HCT116 (cell line): Measurements from ENCODE around the gene ADIRF. TPM values are rescaled to one million over a fixed set of nuclear protein-coding genes. Genes with fewer than 3 reads are reported as not detected.

Source experiments
- ATAC-seq: fragments of 200-7000 bp; cut with Tn5 transposase; 2 replicates; pipeline ENCODE4 v1.9.1; 2020; ENCODE audit warnings: mild to moderate bottlenecking, moderate library complexity
- BruUV-seq: library from RNA; stranded (reverse); fragments of 400-500 nt; replicated peaks from 2 replicates; lab custom pipeline; 2021; lab: Mats Ljungman, UMichigan
- CTCF ChIA-PET: fragments of 300-600 bp; sonication (Branson Sonifier 250); formaldehyde crosslinking; loops from one replicate; lab custom pipeline; 2021; ENCODE audit warnings: antibody characterized with exemption; lab: Charles Lee
- POLR2A ChIA-PET: fragments of 300-600, 350-600 bp; sonication (Branson Sonifier 250); formaldehyde crosslinking; loops from one replicate; lab custom pipeline; 2021; ENCODE audit warnings: antibody characterized with exemption; lab: Charles Lee
- RAD21 ChIA-PET, 2 experiments: fragments of 300-600 bp; sonication (Branson Sonifier 250); formaldehyde crosslinking; loops; one replicate each; lab custom pipeline; 2023; ENCODE audit warnings: low total read pairs in 2 of 2; ENCODE audit not compliant: uncharacterized antibody in 2 of 2, unreplicated experiment in 2 of 2, low non-redundant PET in 1 of 2; lab: Charles Lee
- DNase-seq: peaks from one replicate; pipeline ENCODE4 v3.0.0-alpha.2; 2010; ENCODE audit warnings: low read depth, low spot score
- H2AFZ ChIP-seq: fragments of 200-600 bp; shearing (Covaris generic), sonication (generic); 2 replicates; pipeline ENCODE4 v1.6.1; 2017; ENCODE audit warnings: low read depth, mixed run types, mixed read lengths, antibody characterized with exemption, low read length; ENCODE audit not compliant: poor library complexity, severe bottlenecking
- H3K27ac ChIP-seq: 2 replicates; pipeline ENCODE4 v1.5.1; 2012; ENCODE audit warnings: low read depth, low read length
- H3K27me3 ChIP-seq: fragments of 200-600 bp; sonication (generic); 2 replicates; pipeline ENCODE4 v1.6.1; 2016; ENCODE audit warnings: mixed run types, low read length, mixed read lengths; ENCODE audit not compliant: insufficient read depth
- H3K36me3 ChIP-seq, 2 experiments: fragments of 200-500 bp in 1 of 2; fragments of 200-600 bp in 1 of 2; sonication (Bioruptor generic) in 1 of 2; sonication (generic) in 1 of 2; 2 replicates each; pipeline versions ENCODE4 v1.5.1 to v1.6.1; 2014 to 2016; ENCODE audit warnings: low read length in 2 of 2, inconsistent platforms in 1 of 2, mixed read lengths in 1 of 2, mixed run types in 1 of 2; ENCODE audit not compliant: insufficient read depth in 2 of 2, control insufficient read depth in 1 of 2
- H3K4me1 ChIP-seq, 2 experiments: fragments of 200-600 bp in 1 of 2; sonication (generic) in 1 of 2; 2 replicates each; pipeline versions ENCODE4 v1.5.1 to v1.6.1; 2012 to 2017; ENCODE audit warnings: low read length in 2 of 2, inconsistent platforms in 1 of 2, mild to moderate bottlenecking in 1 of 2, mixed read lengths in 1 of 2, mixed run types in 1 of 2, moderate library complexity in 1 of 2; ENCODE audit not compliant: insufficient read depth in 2 of 2, control insufficient read depth in 1 of 2
- H3K4me2 ChIP-seq: fragments of 200-600 bp; sonication (generic); 2 replicates; pipeline ENCODE4 v1.6.1; 2017; ENCODE audit warnings: mixed run types, low read length, mixed read lengths
- H3K4me3 ChIP-seq, 2 experiments: fragments of 200-600 bp in 1 of 2; sonication (generic) in 1 of 2; replicated peaks in 1 of 2; 2 replicates each; pipeline ENCODE4 v1.5.1; 2011 to 2016; ENCODE audit warnings: low read length in 2 of 2, control low read depth in 1 of 2, low read depth in 1 of 2, mild to moderate bottlenecking in 1 of 2, mixed read lengths in 1 of 2, mixed run types in 1 of 2
- H3K79me2 ChIP-seq: fragments of 200-600 bp; sonication (generic); 2 replicates; pipeline ENCODE4 v1.6.1; 2017; ENCODE audit warnings: mild to moderate bottlenecking, mixed run types, low read length, moderate library complexity, mixed read lengths; ENCODE audit not compliant: insufficient read depth
- H3K9ac ChIP-seq: fragments of 200-600 bp; sonication (generic); 2 replicates; pipeline ENCODE4 v1.6.1; 2016; ENCODE audit warnings: low read length, mixed read lengths
- H3K9me2 ChIP-seq: fragments of 200-600 bp; sonication (generic), shearing (Covaris generic); 2 replicates; pipeline ENCODE4 v1.6.1; 2017; ENCODE audit warnings: mixed run types, mild to moderate bottlenecking, moderate library complexity; ENCODE audit not compliant: insufficient read depth
- H3K9me3 ChIP-seq, 2 experiments: fragments of 200-500 bp in 1 of 2; fragments of 200-600 bp in 1 of 2; sonication (Bioruptor generic) in 1 of 2; sonication (generic) in 1 of 2; 2 replicates each; pipeline ENCODE4 v1.6.1; 2014 to 2017; ENCODE audit warnings: low read length in 2 of 2, mixed read lengths in 2 of 2, inconsistent platforms in 1 of 2, low read depth in 1 of 2, mild to moderate bottlenecking in 1 of 2, mixed run types in 1 of 2, moderate library complexity in 1 of 2; ENCODE audit not compliant: control insufficient read depth in 1 of 2, insufficient read depth in 1 of 2
- H4K20me1 ChIP-seq: fragments of 200-600 bp; sonication (generic), shearing (Covaris generic); 2 replicates; pipeline ENCODE4 v1.6.1; 2017; ENCODE audit warnings: mixed run types, mild to moderate bottlenecking, moderate library complexity; ENCODE audit not compliant: insufficient read depth
- ATF3 ChIP-seq: IDR thresholded peaks from 2 replicates; pipeline ENCODE4 v1.6.1; 2012
- CEBPB ChIP-seq: IDR thresholded peaks from 2 replicates; pipeline ENCODE4 v1.6.1; 2012; ENCODE audit warnings: low read depth
- ELF1 ChIP-seq: IDR thresholded peaks from 2 replicates; pipeline ENCODE4 v1.6.1; 2012; ENCODE audit warnings: low read depth, borderline replicate concordance
- EZH2 ChIP-seq: fragments of 200-600 bp; sonication (generic); IDR thresholded peaks from 2 replicates; pipeline ENCODE4 v1.6.1; 2017; ENCODE audit warnings: antibody characterized with exemption, mixed run types
- JUND ChIP-seq: IDR thresholded peaks from 2 replicates; pipeline ENCODE4 v1.6.1; 2012
- MAX ChIP-seq: IDR thresholded peaks from 2 replicates; pipeline ENCODE4 v1.6.1; 2012
- POLR2A ChIP-seq: IDR thresholded peaks from 2 replicates; pipeline ENCODE4 v1.7.0; 2011; ENCODE audit warnings: borderline replicate concordance; ENCODE audit not compliant: insufficient read depth, insufficient read length; ENCODE audit errors: extremely low read depth
- POLR2AphosphoS5 ChIP-seq: IDR thresholded peaks from 2 replicates; pipeline ENCODE4 v1.6.1; 2011; ENCODE audit warnings: mild to moderate bottlenecking, low read depth, low read length, moderate library complexity
- RAD21 ChIP-seq: IDR thresholded peaks from 2 replicates; pipeline ENCODE4 v1.6.1; 2012; ENCODE audit warnings: low read depth, mild to moderate bottlenecking
- REST ChIP-seq: IDR thresholded peaks from 2 replicates; pipeline ENCODE4 v1.6.1; 2012; ENCODE audit warnings: low read depth
- SP1 ChIP-seq: IDR thresholded peaks from 2 replicates; pipeline ENCODE4 v1.6.1; 2012; ENCODE audit warnings: low read depth
- SRF ChIP-seq: IDR thresholded peaks from 2 replicates; pipeline ENCODE4 v1.6.1; 2012; ENCODE audit warnings: low read depth
- YY1 ChIP-seq: IDR thresholded peaks from 2 replicates; pipeline ENCODE4 v1.6.1; 2011; ENCODE audit warnings: low read length, low read depth, moderate library complexity, mild to moderate bottlenecking; ENCODE audit not compliant: insufficient replicate concordance; ENCODE audit errors: extremely low read depth
- ZBTB33 ChIP-seq: IDR thresholded peaks from 2 replicates; pipeline ENCODE4 v1.6.1; 2011; ENCODE audit warnings: mild to moderate bottlenecking, low read length, moderate library complexity; ENCODE audit not compliant: insufficient replicate concordance; ENCODE audit errors: extremely low read depth
- ZFX ChIP-seq: fragments of 450-650 bp; IDR thresholded peaks from 2 replicates; pipeline ENCODE4 v1.6.1; 2017
- ZNF274 ChIP-seq: fragments of 200-500 bp; sonication (Bioruptor generic); IDR thresholded peaks from 2 replicates; pipeline ENCODE4 v1.6.1; 2014; ENCODE audit warnings: mild to moderate bottlenecking, low read depth, low read length, inconsistent platforms
- intact Hi-C: fragments of 100-400 bp; cut with micrococcal nuclease; formaldehyde crosslinking; loops from 2 replicates; pipeline ENCODE4 v1.10.0; 2022
- total RNA-seq: library from RNA; stranded (reverse); gene quantifications from one replicate; pipeline ENCODE4 v1.2.1, GENCODE V29; 2021; ENCODE audit not compliant: unreplicated experiment

Gene ADIRF
- total RNA-seq, 1 experiment from 2014 or later = 448 TPM

DNA sequence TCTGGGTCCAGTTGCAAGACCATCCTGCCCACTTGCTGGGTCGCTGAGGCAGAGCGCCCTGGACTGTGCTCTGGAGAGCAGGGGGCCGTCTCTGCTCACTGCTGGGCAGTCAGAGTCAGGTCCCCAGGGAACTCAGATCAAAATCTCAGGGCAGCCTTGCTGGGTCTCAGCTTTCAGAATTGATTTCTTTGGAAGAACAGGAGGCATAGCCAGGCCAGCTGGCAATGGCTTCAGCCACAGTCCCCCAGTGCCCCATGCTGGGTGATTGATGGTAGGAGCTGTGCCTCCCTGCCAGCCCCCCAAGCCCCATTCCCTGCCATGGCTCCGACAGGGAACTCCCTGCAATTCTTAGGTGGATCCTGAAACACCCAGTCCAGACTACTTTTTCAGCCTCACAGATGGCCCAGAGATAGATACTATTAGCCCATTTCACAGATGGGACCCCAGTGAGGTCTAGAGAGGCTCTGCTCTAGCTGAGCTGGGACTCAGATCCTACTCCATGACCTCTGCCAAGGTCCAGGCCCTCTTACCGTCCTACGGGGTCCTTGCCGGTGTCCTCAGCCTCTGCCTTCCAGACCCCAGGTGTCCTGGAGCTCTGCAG lies 11.3 kb upstream of the ADIRF start:
- no TSS peak for BruUV-seq
- peaks cover 8% of the 10 kb centered on the region; the same call in 1 of the 2 replicates for H3K79me2 ChIP-seq
- no peaks in the 10 kb centered on the region for H4K20me1 ChIP-seq
- no peaks in the 10 kb centered on the region for H3K27me3 ChIP-seq
- RAD21 ChIA-PET = no interaction called here
- H3K4me1 ChIP-seq = peaks cover 50 to 76% of the 10 kb centered on the region in 2 experiments
- peaks cover 0 to 1% of the 10 kb centered on the region in 2 experiments; a peak in 1 of 4 replicates for H3K9me3 ChIP-seq
- CTCF ChIA-PET = interaction anchor here (1.9 kb wide), 1 partner anchor 10 kb away, joined by 7 read pairs; no protein-coding TSS in a partner anchor
- no peak overlapping the region for H3K9ac ChIP-seq
- H3K4me2 ChIP-seq = no peak overlapping the region
- no peak overlapping the region for H3K4me3 ChIP-seq
- DNase-seq (no peak), ATAC-seq (no peak)
- POLR2A ChIA-PET = interaction anchor here (5.7 kb wide), 1 partner anchor 12 kb away, joined by 58 read pairs; the partner anchor contains the start of gene ADIRF
- H3K36me3 ChIP-seq = no peaks in the 10 kb centered on the region
- no peaks in the 10 kb centered on the region for H3K9me2 ChIP-seq
- no peak for TF ChIP-seq MAX
- TF ChIP-seq ZFX = no peak
- no peak for TF ChIP-seq EZH2
- no peak for TF ChIP-seq REST
- TF ChIP-seq SRF = no peak
- no peak for TF ChIP-seq ZNF274
- no peak for TF ChIP-seq YY1
- no peak for TF ChIP-seq JUND
- no peak for TF ChIP-seq POLR2A
- TF ChIP-seq ELF1 = no peak
- TF ChIP-seq ATF3 = no peak
- TF ChIP-seq RAD21 = no peak
- TF ChIP-seq SP1 = no peak
- no peak for TF ChIP-seq POLR2AphosphoS5
- no peak for TF ChIP-seq ZBTB33
- no peak for TF ChIP-seq CEBPB
- intact Hi-C loops = no loop called here
- H2AFZ ChIP-seq = no peak overlapping the region
- peak overlapping the region; percentile 94; the same call in 1 of the 2 replicates for H3K27ac ChIP-seq
